OCI-LY7 (cell line): ENCODE data around the gene PPP2R5C.

Experiments
- CTCF ChIP-seq: fragments of 200-600 bp; sonication (generic); conservative IDR thresholded peaks from 2 replicates; pipeline ENCODE4 v1.5.1; 2014; ENCODE audit warnings: mild to moderate bottlenecking, antibody characterized with exemption, low read length, moderate library complexity, mixed read lengths
- EZH2phosphoT487 ChIP-seq: fragments of 200-600 bp; sonication (generic); IDR thresholded peaks from 2 replicates; pipeline ENCODE4 v1.6.1; 2018; ENCODE audit warnings: low read depth, borderline replicate concordance, mild to moderate bottlenecking, mixed run types, antibody characterized with exemption, low read length, moderate library complexity, mixed read lengths

GRCh38 chr14:101716956-101717662 lies 44.4 kb upstream of the PPP2R5C start:
- TF ChIP-seq CTCF (no peak), EZH2phosphoT487 (no peak)
